GM19438 (cell line): ENCODE data around the gene SAMD4B.
"Not testable (repeated sequence)": the region's sequence is repeated elsewhere in the genome, so short reads cannot be mapped to it uniquely, and the experiment has no call there.

Experiments used
- ATAC-seq: cut with Tn5 transposase; IDR thresholded peaks from one replicate; pipeline ENCODE4 v1.9.1; 2021; ENCODE audit warnings: low read depth; ENCODE audit not compliant: unreplicated experiment

The SAMD4B gene

GRCh38 chr19:39332738-39333137 is 9.5 kb upstream of the SAMD4B start:
- not testable (repeated sequence) for ATAC-seq

- no peak for ATAC-seq
These were observed 8.7 kb upstream of the SAMD4B start for GRCh38 chr19:39333507-39333906.

- ATAC-seq: no peak
These were observed 7.7 kb upstream of the SAMD4B start for GRCh38 chr19:39334444-39334976.

- no peak for ATAC-seq
These were observed 7.1 kb upstream of the SAMD4B start for GRCh38 chr19:39335168-39335548.

GRCh38 chr19:39336483-39336882 is 5.7 kb upstream of the SAMD4B start:
- ATAC-seq: no peak

GRCh38 chr19:39339674-39340073 is 2.5 kb upstream of the SAMD4B start:
- ATAC-seq: no peak

GRCh38 chr19:39340156-39340555 is 2.1 kb upstream of the SAMD4B start:
- ATAC-seq: not testable (repeated sequence)

GRCh38 chr19:39341129-39341718 is 997 bp upstream of the SAMD4B start:
- ATAC-seq: no peak

- ATAC-seq: no peak
These were observed 555 bp downstream of the SAMD4B start for GRCh38 chr19:39342647-39343305.

GRCh38 chr19:39345956-39346355 is 3.7 kb downstream of the SAMD4B start:
- ATAC-seq: no peak

- no peak for ATAC-seq
These were observed 5.3 kb downstream of the SAMD4B start for GRCh38 chr19:39347332-39348164.

GRCh38 chr19:39349326-39349725 is 7.1 kb downstream of the SAMD4B start:
- ATAC-seq: no peak

GRCh38 chr19:39350156-39350555 is 7.9 kb downstream of the SAMD4B start:
- ATAC-seq: no peak

GRCh38 chr19:39351537-39352064 is 9.4 kb downstream of the SAMD4B start:
- ATAC-seq: no peak

GRCh38 chr19:39352381-39353255 is 10.4 kb downstream of the SAMD4B start:
- no peak for ATAC-seq

GRCh38 chr19:39355253-39355652 is 13.0 kb downstream of the SAMD4B start:
- ATAC-seq: no peak

GRCh38 chr19:39356073-39356472 is 13.9 kb downstream of the SAMD4B start:
- no peak for ATAC-seq

- no peak for ATAC-seq
These were observed 14.4 kb downstream of the SAMD4B start for GRCh38 chr19:39356647-39357046.

- ATAC-seq: no peak
These were observed 16.8 kb downstream of the SAMD4B start for GRCh38 chr19:39359026-39359425.

GRCh38 chr19:39360599-39360998 is 18.4 kb downstream of the SAMD4B start:
- no peak for ATAC-seq
